ENCODE results near the gene CTSS. TPM values are rescaled to one million over a fixed set of nuclear protein-coding genes. Genes with fewer than 3 reads are reported as not detected.

Gene CTSS
- total RNA-seq, 1 experiment from 2014 or later = 0.57 TPM

DNA sequence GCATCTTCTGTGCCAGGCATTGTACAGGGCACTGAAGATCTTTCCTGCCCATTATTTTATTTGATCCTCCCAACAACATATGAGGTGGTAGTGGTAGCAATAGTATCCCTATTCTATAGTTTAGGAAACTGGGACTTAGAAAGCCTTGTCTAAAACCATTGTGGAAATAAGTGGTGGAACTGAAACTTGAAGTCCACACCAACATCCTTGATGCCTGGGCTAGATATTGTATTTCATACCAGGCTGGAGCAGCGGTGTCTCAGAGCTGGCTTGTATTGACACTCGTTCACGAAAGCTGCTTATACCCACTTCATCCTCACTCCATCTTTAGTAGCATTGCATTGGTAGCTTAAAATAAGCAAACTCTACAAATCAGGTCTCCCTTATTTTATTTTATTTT is 9.7 kb upstream of the CTSS start:
- DNase-seq (ENCODE audit: low read depth, low spot score) = no peak
- no peak for TF ChIP-seq SIN3A (IDR thresholded peaks at IDR 0.05; ENCODE audit: low read depth)
- no peak for TF ChIP-seq CEBPB (IDR thresholded peaks at IDR 0.05; ENCODE audit: low read depth)
- no peak for TF ChIP-seq ELF1 (IDR thresholded peaks at IDR 0.05; ENCODE audit: borderline replicate concordance, low read depth)
- no peak for TF ChIP-seq EGR1 (IDR thresholded peaks at IDR 0.05; ENCODE audit: low read depth)
- no peak for TF ChIP-seq RAD21 (IDR thresholded peaks at IDR 0.05; ENCODE audit: low read depth)
- no peak for TF ChIP-seq YY1 (IDR thresholded peaks at IDR 0.05; ENCODE audit: extremely low read depth, insufficient replicate concordance, low read depth, low read length)
- TF ChIP-seq JUND (IDR thresholded peaks at IDR 0.05) = no peak
- H3K27ac ChIP-seq (ENCODE audit: low read depth, low read length) = no peak overlapping the region
- H3K9me2 ChIP-seq (ENCODE audit: insufficient read depth) = no peaks in the 10 kb centered on the region
- no peak overlapping the region for H3K4me2 ChIP-seq (ENCODE audit: low read length)
- ChIA-PET POLR2A (no interaction called here), CTCF (no interaction called here), RAD21 (ENCODE audit: low non-redundant PET in 1 of 2, low total read pairs in 2 of 2, uncharacterized antibody in 2 of 2, unreplicated experiment in 2 of 2) (no interaction called here)
- H3K27me3 ChIP-seq (ENCODE audit: insufficient read depth, low read length) = no peaks in the 10 kb centered on the region
- no peaks in the 10 kb centered on the region for H3K9me3 ChIP-seq (ENCODE audit: control insufficient read depth in 1 of 2, insufficient read depth in 1 of 2, low read depth in 1 of 2, low read length in 2 of 2)
- no peak overlapping the region for H3K9ac ChIP-seq (ENCODE audit: low read length)
- no peak overlapping the region for H2AFZ ChIP-seq (ENCODE audit: low read depth, low read length, poor library complexity, severe bottlenecking)
- intact Hi-C loops (cut with micrococcal nuclease) = no loop called here
- no peaks in the 10 kb centered on the region for H3K36me3 ChIP-seq (ENCODE audit: control insufficient read depth in 1 of 2, insufficient read depth in 2 of 2, low read length in 2 of 2)
- H3K4me1 ChIP-seq (ENCODE audit: control insufficient read depth in 1 of 2, insufficient read depth in 2 of 2, low read length in 2 of 2) = no peaks in the 10 kb centered on the region
- H4K20me1 ChIP-seq (ENCODE audit: insufficient read depth) = no peaks in the 10 kb centered on the region
- BruUV-seq (replicated peaks) = no TSS peak
- ATAC-seq = no peak
- H3K79me2 ChIP-seq (ENCODE audit: insufficient read depth, low read length) = no peaks in the 10 kb centered on the region
- no peak overlapping the region for H3K4me3 ChIP-seq (replicated peaks in 1 of 2; ENCODE audit: low read depth in 1 of 2, low read length in 2 of 2)

DNA sequence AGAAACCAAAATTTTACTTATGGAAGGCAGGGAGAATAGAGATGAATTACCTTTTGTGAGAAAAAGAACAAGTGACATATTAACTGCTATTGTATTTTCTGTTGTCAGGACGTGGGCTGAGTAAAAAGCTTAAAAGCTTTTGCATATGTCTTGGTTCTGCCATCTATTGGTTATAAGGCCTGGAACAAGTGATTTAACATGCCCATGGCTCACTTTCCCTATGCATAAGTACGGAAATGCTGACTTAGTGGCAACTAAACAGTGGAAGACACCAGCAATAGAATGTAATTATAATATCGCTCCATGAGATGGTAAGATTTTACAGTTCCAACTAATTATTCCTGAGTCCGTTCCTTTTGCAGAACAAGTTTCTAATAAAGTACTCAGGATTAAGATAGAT is 6.7 kb upstream of the CTSS start:
- no peak overlapping the region for H3K27ac ChIP-seq (ENCODE audit: low read depth, low read length)
- no TSS peak for BruUV-seq (replicated peaks)
- TF ChIP-seq, protein P1, sequence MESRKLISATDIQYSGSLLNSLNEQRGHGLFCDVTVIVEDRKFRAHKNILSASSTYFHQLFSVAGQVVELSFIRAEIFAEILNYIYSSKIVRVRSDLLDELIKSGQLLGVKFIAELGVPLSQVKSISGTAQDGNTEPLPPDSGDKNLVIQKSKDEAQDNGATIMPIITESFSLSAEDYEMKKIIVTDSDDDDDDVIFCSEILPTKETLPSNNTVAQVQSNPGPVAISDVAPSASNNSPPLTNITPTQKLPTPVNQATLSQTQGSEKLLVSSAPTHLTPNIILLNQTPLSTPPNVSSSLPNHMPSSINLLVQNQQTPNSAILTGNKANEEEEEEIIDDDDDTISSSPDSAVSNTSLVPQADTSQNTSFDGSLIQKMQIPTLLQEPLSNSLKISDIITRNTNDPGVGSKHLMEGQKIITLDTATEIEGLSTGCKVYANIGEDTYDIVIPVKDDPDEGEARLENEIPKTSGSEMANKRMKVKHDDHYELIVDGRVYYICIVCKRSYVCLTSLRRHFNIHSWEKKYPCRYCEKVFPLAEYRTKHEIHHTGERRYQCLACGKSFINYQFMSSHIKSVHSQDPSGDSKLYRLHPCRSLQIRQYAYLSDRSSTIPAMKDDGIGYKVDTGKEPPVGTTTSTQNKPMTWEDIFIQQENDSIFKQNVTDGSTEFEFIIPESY (IDR thresholded peaks at IDR 0.05; ENCODE audit: extremely low read depth, insufficient replicate concordance, low read length) = no peak
- TF ChIP-seq ZNF274 (IDR thresholded peaks at IDR 0.05; ENCODE audit: low read depth, low read length) = no peak
- TF ChIP-seq, protein P2, sequence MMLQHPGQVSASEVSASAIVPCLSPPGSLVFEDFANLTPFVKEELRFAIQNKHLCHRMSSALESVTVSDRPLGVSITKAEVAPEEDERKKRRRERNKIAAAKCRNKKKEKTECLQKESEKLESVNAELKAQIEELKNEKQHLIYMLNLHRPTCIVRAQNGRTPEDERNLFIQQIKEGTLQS (IDR thresholded peaks at IDR 0.05) = no peak
- no peak for TF ChIP-seq RAD21 (IDR thresholded peaks at IDR 0.05; ENCODE audit: low read depth)
- TF ChIP-seq JUND (IDR thresholded peaks at IDR 0.05) = no peak
- TF ChIP-seq YY1 (IDR thresholded peaks at IDR 0.05; ENCODE audit: extremely low read depth, insufficient replicate concordance, low read depth, low read length) = no peak
- no peak for TF ChIP-seq EGR1 (IDR thresholded peaks at IDR 0.05; ENCODE audit: low read depth)
- TF ChIP-seq, protein P3, sequence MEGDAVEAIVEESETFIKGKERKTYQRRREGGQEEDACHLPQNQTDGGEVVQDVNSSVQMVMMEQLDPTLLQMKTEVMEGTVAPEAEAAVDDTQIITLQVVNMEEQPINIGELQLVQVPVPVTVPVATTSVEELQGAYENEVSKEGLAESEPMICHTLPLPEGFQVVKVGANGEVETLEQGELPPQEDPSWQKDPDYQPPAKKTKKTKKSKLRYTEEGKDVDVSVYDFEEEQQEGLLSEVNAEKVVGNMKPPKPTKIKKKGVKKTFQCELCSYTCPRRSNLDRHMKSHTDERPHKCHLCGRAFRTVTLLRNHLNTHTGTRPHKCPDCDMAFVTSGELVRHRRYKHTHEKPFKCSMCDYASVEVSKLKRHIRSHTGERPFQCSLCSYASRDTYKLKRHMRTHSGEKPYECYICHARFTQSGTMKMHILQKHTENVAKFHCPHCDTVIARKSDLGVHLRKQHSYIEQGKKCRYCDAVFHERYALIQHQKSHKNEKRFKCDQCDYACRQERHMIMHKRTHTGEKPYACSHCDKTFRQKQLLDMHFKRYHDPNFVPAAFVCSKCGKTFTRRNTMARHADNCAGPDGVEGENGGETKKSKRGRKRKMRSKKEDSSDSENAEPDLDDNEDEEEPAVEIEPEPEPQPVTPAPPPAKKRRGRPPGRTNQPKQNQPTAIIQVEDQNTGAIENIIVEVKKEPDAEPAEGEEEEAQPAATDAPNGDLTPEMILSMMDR (IDR thresholded peaks at IDR 0.05 in 2 of 3, conservative IDR thresholded peaks at IDR 0.05 in 1 of 3; ENCODE audit: borderline replicate concordance in 1 of 3, insufficient read depth in 1 of 3, low read depth in 2 of 3, low read length in 2 of 3) = no peak
- TF ChIP-seq EZH2 (IDR thresholded peaks at IDR 0.05) = no peak
- TF ChIP-seq SP1 (IDR thresholded peaks at IDR 0.05; ENCODE audit: low read depth) = no peak
- TF ChIP-seq ZFX (IDR thresholded peaks at IDR 0.05) = no peak
- no peak for TF ChIP-seq SIN3A (IDR thresholded peaks at IDR 0.05; ENCODE audit: low read depth)
- no peak for TF ChIP-seq ELF1 (IDR thresholded peaks at IDR 0.05; ENCODE audit: borderline replicate concordance, low read depth)
- no peak for TF ChIP-seq EZH2phosphoT487 (IDR thresholded peaks at IDR 0.05; ENCODE audit: borderline replicate concordance)

More for the DNA sequence above, 6.7 kb upstream of the CTSS start:
- Histone ChIP-seq H3K9me2 (ENCODE audit: insufficient read depth) (no peaks in the 10 kb centered on the region), H3K27me3 (ENCODE audit: insufficient read depth, low read length) (no peaks in the 10 kb centered on the region), H3K9ac (ENCODE audit: low read length) (no peak overlapping the region), H2AFZ (ENCODE audit: low read depth, low read length, poor library complexity, severe bottlenecking) (no peak overlapping the region), H3K4me1 (ENCODE audit: control insufficient read depth in 1 of 2, insufficient read depth in 2 of 2, low read length in 2 of 2) (no peaks in the 10 kb centered on the region), H3K79me2 (ENCODE audit: insufficient read depth, low read length) (no peaks in the 10 kb centered on the region), H4K20me1 (ENCODE audit: insufficient read depth) (no peaks in the 10 kb centered on the region), H3K4me3 (replicated peaks in 1 of 2; ENCODE audit: low read depth in 1 of 2, low read length in 2 of 2) (no peak overlapping the region), H3K36me3 (ENCODE audit: control insufficient read depth in 1 of 2, insufficient read depth in 2 of 2, low read length in 2 of 2) (no peaks in the 10 kb centered on the region), H3K4me2 (ENCODE audit: low read length) (no peak overlapping the region), H3K9me3 (ENCODE audit: control insufficient read depth in 1 of 2, insufficient read depth in 1 of 2, low read depth in 1 of 2, low read length in 2 of 2) (no peaks in the 10 kb centered on the region)
- ChIA-PET POLR2A (no interaction called here), RAD21 (ENCODE audit: low non-redundant PET in 1 of 2, low total read pairs in 2 of 2, uncharacterized antibody in 2 of 2, unreplicated experiment in 2 of 2) (no interaction called here), CTCF (no interaction called here)
- ATAC-seq (no peak), DNase-seq (ENCODE audit: low read depth, low spot score) (no peak)
- intact Hi-C loops (cut with micrococcal nuclease) = no loop called here
